GM12892 (cell line): ENCODE results near the gene OR7D4.

ENCODE experiments used
- POLR2A ChIP-seq: IDR thresholded peaks from 2 replicates; pipeline ENCODE4 v1.6.1; 2011; ENCODE audit warnings: low read depth, low read length, control low read depth
- POLR2AphosphoS5 ChIP-seq: IDR thresholded peaks from 2 replicates; pipeline ENCODE4 v1.6.1; 2011; ENCODE audit warnings: low read depth, low read length, control low read depth
- TAF1 ChIP-seq: IDR thresholded peaks from 2 replicates; pipeline ENCODE4 v1.6.1; 2011; ENCODE audit warnings: low read depth, mild to moderate bottlenecking, control low read depth, low read length, borderline replicate concordance

- TF ChIP-seq POLR2A (no peak), TAF1 (no peak), POLR2AphosphoS5 (no peak)
Measured at GRCh38 chr19:9171393-9171991, 47.9 kb downstream of the OR7D4 start.
